ENCODE results near the gene TSEN2. TPM values are rescaled to one million over a fixed set of nuclear protein-coding genes. Genes with fewer than 3 reads are reported as not detected.

TSEN2 gene
- total and polyA plus RNA-seq, 2 of the 13 experiments (the other 11 are each of a cell fraction or from before 2014, with no cell fraction given): 11.0 to 17.3 TPM

DNA sequence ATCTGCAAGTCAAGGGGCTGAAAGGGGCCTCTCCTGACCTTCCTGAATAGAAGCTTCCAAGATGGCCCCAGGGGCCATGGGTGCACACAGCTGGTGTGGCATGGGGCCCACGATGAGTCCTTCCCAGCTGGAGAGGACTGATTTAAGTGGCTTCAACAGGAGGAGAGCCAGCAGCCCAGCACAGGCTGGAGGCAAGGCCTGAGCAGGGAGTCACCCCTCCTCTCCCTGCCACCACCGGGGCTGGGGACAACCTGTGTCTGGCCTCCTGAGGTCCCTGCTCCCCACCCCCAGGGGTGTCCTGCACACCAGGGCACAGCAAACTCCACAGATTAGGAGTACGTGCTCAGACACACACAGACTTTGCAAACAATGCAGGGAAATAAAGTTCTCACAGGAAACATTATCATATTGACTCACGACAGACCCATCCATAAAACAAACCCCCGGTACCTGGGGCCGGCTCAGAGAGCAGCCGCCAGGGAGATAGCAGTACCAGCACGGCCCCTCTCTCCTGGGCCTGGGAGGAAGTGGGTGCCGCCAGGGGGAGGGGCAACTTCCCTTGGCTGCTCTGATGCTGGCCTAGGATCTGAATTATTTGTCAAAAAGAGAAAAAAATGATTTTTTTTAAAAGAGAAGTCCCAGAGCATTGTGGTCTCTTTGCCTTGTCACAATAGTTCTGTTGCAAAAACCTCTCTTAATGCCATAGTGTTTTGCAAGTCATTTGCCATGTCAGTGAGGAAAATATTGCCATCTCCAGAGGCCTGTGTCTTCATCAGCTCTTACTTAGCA, 21.9 kb upstream of the TSEN2 start:
- CTCF ChIA-PET (ENCODE audit: low intra/inter-chr PET ratio, low total read pairs): no interaction called here
- peaks cover 63% of the 10 kb centered on the region for H3K4me1 ChIP-seq (ENCODE audit: insufficient read depth, low read length)
- no peaks in the 10 kb centered on the region for H3K36me3 ChIP-seq (replicated peaks in 1 of 2; ENCODE audit: control insufficient read depth in 1 of 2, insufficient read depth in 2 of 2, low read length in 2 of 2)
- intact Hi-C loops (cut with micrococcal nuclease; ENCODE audit: unreplicated experiment) (no loop called here), in situ Hi-C loops (cut with HindIII; ENCODE audit: extremely low pct_ligation_motif_present, low pct_unique_long_range_greater_than_20kb) (no loop called here)
- H3K79me2 ChIP-seq (ENCODE audit: insufficient read depth, low read length): no peaks in the 10 kb centered on the region
- no peak overlapping the region for H3K4me3 ChIP-seq (replicated peaks in 1 of 3; ENCODE audit: insufficient read depth in 1 of 3, low read depth in 2 of 3, low read length in 3 of 3)
- FAIRE-seq: no peak
- no peak overlapping the region for H2AFZ ChIP-seq (ENCODE audit: low read length)
- peak overlapping the region; percentile 48 for H3K4me2 ChIP-seq (ENCODE audit: low read depth, low read length)
- no TSS peak for BruUV-seq (replicated peaks)
- H3K27ac ChIP-seq (ENCODE audit: extremely low read length, insufficient read depth, low read length): peak overlapping the region; percentile 61
- 11% methylated on average over 4 of the region's 9 CpGs for WGBS (ENCODE audit: low lambda C conversion rate)
- DNase-seq (ENCODE audit: low spot score): peak; percentile 57
- ATAC-seq: peak; percentile 88
- no peaks in the 10 kb centered on the region for H3K9me3 ChIP-seq (ENCODE audit: low read length)
- no peak overlapping the region for H3K9ac ChIP-seq (ENCODE audit: insufficient read depth, low read depth, low read length)
- POLR2A ChIA-PET: interaction anchor here (1.2 kb wide), 1 partner anchor 10 kb away, joined by 3 read pairs; no protein-coding TSS in a partner anchor
- H3K27me3 ChIP-seq (ENCODE audit: control insufficient read depth in 1 of 2, insufficient read depth in 2 of 2, low read length in 2 of 2): no peaks in the 10 kb centered on the region
- no peaks in the 10 kb centered on the region for H4K20me1 ChIP-seq (ENCODE audit: insufficient read depth, low read length)
- TF ChIP-seq PPARG (CRISPR knock-in tag; conservative IDR thresholded peaks at IDR 0.05) (no peak), SSRP1 (CRISPR knock-in tag; IDR thresholded peaks at IDR 0.05) (no peak), SNAPC2 (CRISPR knock-in tag; IDR thresholded peaks at IDR 0.05) (0 out of 2 replicates have a peak, but pooled peaks have one; percentile 24), ZNF318 (CRISPR knock-in tag; IDR thresholded peaks at IDR 0.05) (no peak), HBP1 (CRISPR knock-in tag; IDR thresholded peaks at IDR 0.05; ENCODE audit: low read depth) (no peak), SOX13 (IDR thresholded peaks at IDR 0.05) (no peak), SOX13 (CRISPR knock-in tag; conservative IDR thresholded peaks at IDR 0.05 in 1 of 2, IDR thresholded peaks at IDR 0.05 in 1 of 2) (peak in 1 of 2 experiments; percentile 41; a peak in 1 of 4 replicates)
